WTC11 (cell line): Measurements from ENCODE around the gene OGDHL.

ENCODE experiments used
- CBFB ChIP-seq: sonication (generic); formaldehyde crosslinking; IDR thresholded peaks from 2 replicates; pipeline ENCODE4 v1.8.1; 2022; ENCODE audit warnings: mild to moderate bottlenecking, low read depth, missing genetic modification reagents
- GRHL2 ChIP-seq: fragments of 250-450 bp; sonication (Bioruptor Pico); IDR thresholded peaks from 2 replicates; pipeline ENCODE4 v1.8.0; 2022; ENCODE audit warnings: mild to moderate bottlenecking, moderate library complexity; ENCODE audit not compliant: insufficient replicate concordance, severe bottlenecking
- TEAD4 ChIP-seq: sonication (generic); formaldehyde crosslinking; IDR thresholded peaks from 2 replicates; pipeline ENCODE4 v1.8.0; 2022; ENCODE audit warnings: mild to moderate bottlenecking, missing genetic modification reagents
- TF ChIP-seq, protein P1 (sequence below): fragments of 200-600 bp; IDR thresholded peaks from 2 replicates; pipeline ENCODE4 v1.8.0; 2022; ENCODE audit warnings: antibody characterized with exemption
- TF ChIP-seq, protein P2 (sequence below): sonication (generic); formaldehyde crosslinking; IDR thresholded peaks from 2 replicates; pipeline ENCODE4 v1.8.1; 2023; ENCODE audit warnings: mild to moderate bottlenecking, missing genetic modification reagents, moderate library complexity
- TF ChIP-seq, protein P3 (sequence below): sonication (generic); formaldehyde crosslinking; IDR thresholded peaks from 2 replicates; pipeline ENCODE4 v1.8.0; 2022; ENCODE audit warnings: mild to moderate bottlenecking, missing genetic modification reagents

DNA sequence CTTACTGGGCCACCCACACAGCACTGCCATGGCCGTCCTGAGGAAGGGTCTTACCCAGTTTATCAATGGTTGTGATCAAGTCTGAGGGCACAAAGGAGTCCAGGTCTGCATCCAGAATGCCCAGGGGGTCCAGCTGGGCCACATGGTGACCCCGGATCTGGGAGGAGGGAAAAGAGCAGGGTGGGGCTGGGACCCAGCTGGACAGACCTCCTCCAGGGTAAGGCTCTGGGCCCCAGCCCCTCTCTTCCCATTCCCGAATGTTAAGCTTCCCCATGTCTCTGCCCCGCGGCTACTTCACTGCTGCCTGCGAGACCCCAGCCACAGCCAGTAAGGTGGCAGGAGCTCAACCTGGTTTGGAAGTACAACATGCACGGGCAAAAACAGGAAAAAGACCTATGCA is 9.5 kb downstream of the OGDHL start:
- TF ChIP-seq, protein P1, sequence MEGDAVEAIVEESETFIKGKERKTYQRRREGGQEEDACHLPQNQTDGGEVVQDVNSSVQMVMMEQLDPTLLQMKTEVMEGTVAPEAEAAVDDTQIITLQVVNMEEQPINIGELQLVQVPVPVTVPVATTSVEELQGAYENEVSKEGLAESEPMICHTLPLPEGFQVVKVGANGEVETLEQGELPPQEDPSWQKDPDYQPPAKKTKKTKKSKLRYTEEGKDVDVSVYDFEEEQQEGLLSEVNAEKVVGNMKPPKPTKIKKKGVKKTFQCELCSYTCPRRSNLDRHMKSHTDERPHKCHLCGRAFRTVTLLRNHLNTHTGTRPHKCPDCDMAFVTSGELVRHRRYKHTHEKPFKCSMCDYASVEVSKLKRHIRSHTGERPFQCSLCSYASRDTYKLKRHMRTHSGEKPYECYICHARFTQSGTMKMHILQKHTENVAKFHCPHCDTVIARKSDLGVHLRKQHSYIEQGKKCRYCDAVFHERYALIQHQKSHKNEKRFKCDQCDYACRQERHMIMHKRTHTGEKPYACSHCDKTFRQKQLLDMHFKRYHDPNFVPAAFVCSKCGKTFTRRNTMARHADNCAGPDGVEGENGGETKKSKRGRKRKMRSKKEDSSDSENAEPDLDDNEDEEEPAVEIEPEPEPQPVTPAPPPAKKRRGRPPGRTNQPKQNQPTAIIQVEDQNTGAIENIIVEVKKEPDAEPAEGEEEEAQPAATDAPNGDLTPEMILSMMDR, result no peak
- TF ChIP-seq TEAD4 (CRISPR knock-in tag), result no peak
- TF ChIP-seq GRHL2 (CRISPR knock-in tag), result no peak
- TF ChIP-seq, protein P2, sequence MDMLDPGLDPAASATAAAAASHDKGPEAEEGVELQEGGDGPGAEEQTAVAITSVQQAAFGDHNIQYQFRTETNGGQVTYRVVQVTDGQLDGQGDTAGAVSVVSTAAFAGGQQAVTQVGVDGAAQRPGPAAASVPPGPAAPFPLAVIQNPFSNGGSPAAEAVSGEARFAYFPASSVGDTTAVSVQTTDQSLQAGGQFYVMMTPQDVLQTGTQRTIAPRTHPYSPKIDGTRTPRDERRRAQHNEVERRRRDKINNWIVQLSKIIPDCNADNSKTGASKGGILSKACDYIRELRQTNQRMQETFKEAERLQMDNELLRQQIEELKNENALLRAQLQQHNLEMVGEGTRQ (CRISPR knock-in tag), result no peak
- TF ChIP-seq, protein P3, sequence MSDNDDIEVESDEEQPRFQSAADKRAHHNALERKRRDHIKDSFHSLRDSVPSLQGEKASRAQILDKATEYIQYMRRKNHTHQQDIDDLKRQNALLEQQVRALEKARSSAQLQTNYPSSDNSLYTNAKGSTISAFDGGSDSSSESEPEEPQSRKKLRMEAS (CRISPR knock-in tag), result no peak
- TF ChIP-seq CBFB (CRISPR knock-in tag), result no peak
